ENCODE data around the gene TNFAIP1. TPM values are rescaled to one million over a fixed set of nuclear protein-coding genes. Genes with fewer than 3 reads are reported as not detected.
A peak's percentile ranks its signal among the peaks of the same experiment; 100 is the strongest.
"Not testable (repeated sequence)": the region's sequence is repeated elsewhere in the genome, so short reads cannot be mapped to it uniquely, and the experiment has no call there.

TNFAIP1 gene
- total RNA-seq, 1 donor from 2014 or later = 18.8 TPM

DNA sequence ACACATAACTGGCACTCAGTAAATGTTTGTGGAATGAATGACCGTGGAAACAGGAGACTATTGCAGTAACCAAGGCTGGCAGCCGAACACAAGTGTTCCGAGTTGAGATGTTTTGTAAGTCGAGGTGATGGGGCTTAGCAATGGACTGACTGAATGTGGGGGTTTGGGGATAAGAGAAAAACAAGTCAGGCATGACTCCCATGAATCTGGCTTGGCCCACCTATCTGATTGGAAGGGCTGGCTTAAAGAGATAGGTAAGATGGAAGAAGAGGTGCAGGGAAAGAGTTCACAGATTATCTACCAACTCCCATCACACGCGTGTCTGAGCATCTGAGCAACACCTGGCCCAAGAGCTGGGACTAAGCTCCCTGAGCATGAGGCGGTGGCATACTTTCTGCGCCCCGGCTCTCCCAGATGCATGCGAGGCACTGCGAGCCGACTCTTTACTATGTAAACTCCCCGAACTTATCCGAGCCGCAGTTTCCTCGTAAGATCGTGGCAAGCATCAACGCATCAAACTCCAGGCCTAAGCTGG lies 828 bp upstream of the TNFAIP1 start:
- no peaks in the 10 kb centered on the region for H3K9me3 ChIP-seq (ENCODE audit: control insufficient read depth in 3 of 3, low read length in 3 of 3)
- H3K9ac ChIP-seq (ENCODE audit: low read depth in 1 of 3, low read length in 3 of 3) = peak overlapping the region; percentile 89 to 91 (median 90)
- peaks cover 21 to 22% (median 21%) of the 10 kb centered on the region in 3 donors for H3K36me3 ChIP-seq (ENCODE audit: control insufficient read depth in 3 of 3, insufficient read depth in 3 of 3, low read length in 3 of 3)
- H3K27ac ChIP-seq (ENCODE audit: low read depth, low read length) = peak overlapping the region; percentile 95
- peaks cover 39 to 46% (median 40%) of the 10 kb centered on the region in 3 donors for H3K4me1 ChIP-seq (ENCODE audit: control insufficient read depth in 3 of 3, insufficient read depth in 3 of 3, low read length in 3 of 3)
- H3K27me3 ChIP-seq (ENCODE audit: control insufficient read depth in 3 of 3, insufficient read depth in 3 of 3, low read length in 3 of 3) = no peaks in the 10 kb centered on the region
- H3K4me3 ChIP-seq (ENCODE audit: low read length in 3 of 3) = peak overlapping the region; percentile 90 to 96 (median 94)

DNA sequence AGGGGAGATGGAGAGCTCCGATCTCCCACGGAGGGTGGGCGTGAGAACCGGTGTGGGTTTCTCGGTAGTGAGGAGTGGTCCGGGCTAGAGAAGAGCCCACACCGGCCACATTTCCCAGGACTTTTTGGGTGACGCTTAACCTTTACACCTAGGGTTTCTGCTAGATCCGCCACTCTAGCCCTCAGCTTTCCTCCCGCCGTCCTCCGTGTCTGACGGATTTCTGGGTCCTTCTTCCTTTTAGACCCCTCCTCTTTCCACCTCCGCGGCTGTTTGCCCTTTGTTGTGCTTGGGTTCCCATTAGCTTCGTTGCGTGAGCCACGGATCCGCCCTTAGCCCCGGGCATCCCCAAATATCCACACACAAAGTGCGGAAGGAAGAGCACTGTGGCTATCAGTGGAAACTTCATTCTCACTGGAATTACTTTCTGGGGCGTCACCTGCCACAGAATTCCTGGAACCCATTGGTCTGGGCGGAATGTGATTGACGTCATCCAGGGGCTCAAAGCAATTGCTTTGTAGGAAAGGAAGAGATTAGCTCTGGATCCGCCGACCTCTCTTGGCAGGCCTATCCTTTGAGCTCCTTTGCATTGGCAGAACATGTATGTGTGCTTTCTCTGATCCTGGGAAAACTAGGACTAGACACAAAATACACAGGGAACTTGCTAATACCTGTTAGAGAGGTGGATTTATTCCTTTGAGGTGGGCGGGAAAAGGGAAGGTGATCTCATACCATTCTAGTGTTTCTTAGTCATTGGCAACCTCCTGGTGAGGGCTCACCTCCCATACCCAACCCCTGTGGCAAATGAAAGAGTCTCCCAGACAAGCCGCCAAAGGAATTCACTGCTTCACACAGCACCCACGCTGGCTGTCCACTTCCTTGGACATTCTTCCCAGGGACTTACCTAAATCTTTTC lies 654 bp downstream of the TNFAIP1 start:
- H3K9me3 ChIP-seq (ENCODE audit: control insufficient read depth in 3 of 3, low read length in 3 of 3) = no peaks in the 10 kb centered on the region
- peaks cover 25 to 27% (median 26%) of the 10 kb centered on the region in 3 donors for H3K36me3 ChIP-seq (ENCODE audit: control insufficient read depth in 3 of 3, insufficient read depth in 3 of 3, low read length in 3 of 3)
- peak overlapping the region; percentile 95 for H3K27ac ChIP-seq (ENCODE audit: low read depth, low read length)
- peak overlapping the region; percentile 90 to 94 (median 92) for H3K4me3 ChIP-seq (ENCODE audit: low read length in 3 of 3)
- peak overlapping the region; percentile 90 to 94 (median 90) for H3K9ac ChIP-seq (ENCODE audit: low read depth in 1 of 3, low read length in 3 of 3)
- H3K4me1 ChIP-seq (ENCODE audit: control insufficient read depth in 3 of 3, insufficient read depth in 3 of 3, low read length in 3 of 3) = peaks cover 39 to 46% (median 40%) of the 10 kb centered on the region in 3 donors
- no peaks in the 10 kb centered on the region for H3K27me3 ChIP-seq (ENCODE audit: control insufficient read depth in 3 of 3, insufficient read depth in 3 of 3, low read length in 3 of 3)

DNA sequence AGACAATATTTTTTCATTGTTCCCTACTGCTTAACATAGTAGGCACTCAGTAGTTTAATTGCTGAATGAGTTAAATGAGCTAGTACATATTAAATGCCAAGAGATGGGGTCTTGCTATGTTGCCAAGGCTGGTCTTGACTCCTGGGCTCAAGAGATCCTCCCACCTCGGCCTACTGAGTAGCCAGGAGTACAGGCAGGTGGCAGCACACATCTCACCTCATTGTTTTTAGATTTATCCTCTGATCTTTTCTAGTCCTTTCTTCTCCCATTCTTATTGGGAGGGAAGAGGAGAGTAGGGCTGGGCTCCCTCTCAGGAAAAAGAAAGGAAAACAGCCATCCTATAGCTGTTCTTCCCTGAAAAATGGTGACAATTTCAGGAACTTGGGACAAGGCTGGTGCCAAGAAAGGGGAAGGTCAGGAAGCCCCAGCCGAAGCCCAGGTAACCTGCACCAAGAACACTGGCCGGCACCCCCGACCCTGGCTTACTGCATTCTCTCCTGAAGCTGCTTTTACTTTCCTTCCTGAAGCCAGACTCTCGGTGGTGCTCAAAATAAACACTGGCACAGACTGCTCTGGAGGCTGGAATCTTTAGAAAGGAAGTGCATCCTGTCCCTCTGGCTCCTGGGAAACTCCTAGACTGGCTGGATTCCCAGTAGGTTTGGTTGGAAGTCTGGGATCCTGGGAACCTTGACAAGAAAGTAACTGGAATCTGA lies 2.7 kb downstream of the TNFAIP1 start:
- Histone ChIP-seq H3K9me3 (ENCODE audit: control insufficient read depth in 3 of 3, low read length in 3 of 3) (no peaks in the 10 kb centered on the region), H3K9ac (ENCODE audit: low read depth in 1 of 3, low read length in 3 of 3) (peak overlapping the region in 2 of 3 donors; percentile 12 to 41), H3K36me3 (ENCODE audit: control insufficient read depth in 3 of 3, insufficient read depth in 3 of 3, low read length in 3 of 3) (peaks cover 33 to 36% (median 34%) of the 10 kb centered on the region in 3 donors), H3K4me3 (ENCODE audit: low read length in 3 of 3) (peak overlapping the region in 1 of 3 donors; percentile 14), H3K4me1 (ENCODE audit: control insufficient read depth in 3 of 3, insufficient read depth in 3 of 3, low read length in 3 of 3) (peaks cover 37 to 46% (median 39%) of the 10 kb centered on the region in 3 donors), H3K27me3 (ENCODE audit: control insufficient read depth in 3 of 3, insufficient read depth in 3 of 3, low read length in 3 of 3) (no peaks in the 10 kb centered on the region), H3K27ac (ENCODE audit: low read depth, low read length) (peak overlapping the region; percentile 95)

DNA sequence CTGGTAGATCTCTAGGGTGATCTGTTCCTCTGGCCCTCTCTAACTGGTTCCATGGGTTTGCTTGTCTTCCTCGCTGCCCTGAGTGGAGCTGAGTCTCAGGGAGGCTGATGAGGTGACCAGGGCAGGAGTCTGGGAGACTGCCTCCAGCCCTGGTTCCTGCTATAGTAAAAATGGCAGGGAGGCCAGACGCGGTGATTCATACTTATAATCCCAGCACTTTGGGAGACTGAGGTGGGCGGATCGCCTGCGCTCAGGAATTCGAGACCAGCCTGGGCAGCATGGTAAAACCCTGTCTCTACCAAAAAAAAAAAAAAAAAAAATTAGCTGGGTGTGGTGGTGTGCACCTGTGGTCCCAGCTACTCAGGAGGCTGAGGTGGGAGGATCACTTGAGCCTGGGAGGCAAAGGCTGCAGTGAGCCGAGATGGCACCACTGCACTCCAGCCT lies 3.2 kb downstream of the TNFAIP1 start:
- H3K36me3 ChIP-seq (ENCODE audit: control insufficient read depth in 3 of 3, insufficient read depth in 3 of 3, low read length in 3 of 3) = peaks cover 37 to 40% (median 38%) of the 10 kb centered on the region in 3 donors
- peak overlapping the region in 1 of 3 donors; percentile 41 for H3K9ac ChIP-seq (ENCODE audit: low read depth in 1 of 3, low read length in 3 of 3)
- not testable (repeated sequence) for H3K27me3 ChIP-seq (ENCODE audit: control insufficient read depth in 3 of 3, insufficient read depth in 3 of 3, low read length in 3 of 3); H3K9me3 ChIP-seq (ENCODE audit: control insufficient read depth in 3 of 3, low read length in 3 of 3); H3K4me3 ChIP-seq (ENCODE audit: low read length in 3 of 3)
- H3K4me1 ChIP-seq (ENCODE audit: control insufficient read depth in 3 of 3, insufficient read depth in 3 of 3, low read length in 3 of 3) = peaks cover 35 to 44% (median 38%) of the 10 kb centered on the region in 3 donors
- H3K27ac ChIP-seq (ENCODE audit: low read depth, low read length) = peak overlapping the region; percentile 95

DNA sequence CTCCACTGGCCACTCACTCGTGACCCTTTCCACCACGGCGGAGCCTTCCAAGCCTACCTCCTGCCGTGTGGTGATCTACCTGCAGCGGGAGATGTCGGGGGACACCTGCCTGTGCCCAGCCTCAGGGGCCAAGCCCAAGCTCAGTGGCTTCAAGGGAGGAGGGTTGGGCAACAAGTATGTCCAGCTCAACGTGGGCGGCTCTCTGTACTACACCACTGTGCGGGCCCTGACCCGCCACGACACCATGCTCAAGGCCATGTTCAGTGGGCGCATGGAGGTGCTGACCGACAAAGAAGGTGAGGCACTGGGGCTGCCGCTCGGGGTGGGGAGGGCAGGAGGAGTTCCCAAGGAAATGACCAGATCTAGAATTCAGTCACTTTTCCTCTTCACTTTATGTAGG lies 3.9 kb downstream of the TNFAIP1 start:
- Histone ChIP-seq H3K9me3 (ENCODE audit: control insufficient read depth in 3 of 3, low read length in 3 of 3) (no peaks in the 10 kb centered on the region), H3K36me3 (ENCODE audit: control insufficient read depth in 3 of 3, insufficient read depth in 3 of 3, low read length in 3 of 3) (peaks cover 44 to 46% (median 44%) of the 10 kb centered on the region in 3 donors), H3K4me3 (ENCODE audit: low read length in 3 of 3) (peak overlapping the region in 1 of 3 donors; percentile 13), H3K27me3 (ENCODE audit: control insufficient read depth in 3 of 3, insufficient read depth in 3 of 3, low read length in 3 of 3) (no peaks in the 10 kb centered on the region), H3K4me1 (ENCODE audit: control insufficient read depth in 3 of 3, insufficient read depth in 3 of 3, low read length in 3 of 3) (peaks cover 29 to 42% (median 34%) of the 10 kb centered on the region in 3 donors), H3K9ac (ENCODE audit: low read depth in 1 of 3, low read length in 3 of 3) (no peak overlapping the region), H3K27ac (ENCODE audit: low read depth, low read length) (no peak overlapping the region)

DNA sequence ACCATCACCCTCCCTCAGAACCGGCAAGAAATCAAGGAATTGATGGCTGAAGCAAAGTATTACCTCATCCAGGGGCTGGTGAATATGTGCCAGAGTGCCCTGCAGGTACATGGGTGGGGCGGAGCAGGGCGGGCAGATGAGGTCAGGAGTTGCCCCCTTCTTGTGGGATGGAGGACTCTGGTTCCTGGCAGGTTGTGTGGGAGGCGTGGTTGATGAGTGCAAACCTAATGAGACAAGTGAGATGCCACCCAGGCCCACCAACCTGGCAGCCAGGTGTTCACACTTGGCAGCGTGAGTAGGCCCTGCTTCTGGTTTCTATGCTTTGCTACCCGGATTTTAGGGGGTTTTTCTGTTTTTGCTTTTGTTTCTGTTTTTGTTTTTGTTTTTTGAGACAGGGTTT lies 4.8 kb downstream of the TNFAIP1 start:
- Histone ChIP-seq H3K36me3 (ENCODE audit: control insufficient read depth in 3 of 3, insufficient read depth in 3 of 3, low read length in 3 of 3) (peaks cover 50 to 55% (median 54%) of the 10 kb centered on the region in 3 donors), H3K9ac (ENCODE audit: low read depth in 1 of 3, low read length in 3 of 3) (no peak overlapping the region), H3K27ac (ENCODE audit: low read depth, low read length) (no peak overlapping the region), H3K4me3 (ENCODE audit: low read length in 3 of 3) (no peak overlapping the region), H3K9me3 (ENCODE audit: control insufficient read depth in 3 of 3, low read length in 3 of 3) (no peaks in the 10 kb centered on the region), H3K4me1 (ENCODE audit: control insufficient read depth in 3 of 3, insufficient read depth in 3 of 3, low read length in 3 of 3) (peaks cover 26 to 43% (median 27%) of the 10 kb centered on the region in 3 donors), H3K27me3 (ENCODE audit: control insufficient read depth in 3 of 3, insufficient read depth in 3 of 3, low read length in 3 of 3) (no peaks in the 10 kb centered on the region)

DNA sequence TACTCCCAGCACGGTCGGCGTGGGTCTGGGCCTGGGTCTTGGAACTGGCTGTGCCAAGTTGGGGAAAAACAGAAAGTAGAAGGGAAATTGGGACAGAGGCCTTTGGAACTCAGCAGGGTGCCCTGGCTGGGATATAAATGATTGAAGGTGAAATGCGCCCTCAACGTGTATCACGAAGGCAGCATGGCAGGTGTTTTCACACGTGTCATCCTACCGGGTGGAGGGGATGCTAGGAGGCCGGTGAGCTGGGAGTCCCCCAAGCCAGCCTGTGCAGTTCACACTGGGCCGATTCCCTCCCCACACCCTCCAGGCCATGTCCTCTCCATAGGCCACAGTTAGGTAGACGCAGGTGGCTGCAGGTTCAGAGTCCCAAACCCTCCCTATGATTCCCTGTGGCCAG lies 6.0 kb downstream of the TNFAIP1 start:
- Histone ChIP-seq H3K27ac (ENCODE audit: low read depth, low read length) (no peak overlapping the region), H3K27me3 (ENCODE audit: control insufficient read depth in 3 of 3, insufficient read depth in 3 of 3, low read length in 3 of 3) (no peaks in the 10 kb centered on the region), H3K36me3 (ENCODE audit: control insufficient read depth in 3 of 3, insufficient read depth in 3 of 3, low read length in 3 of 3) (peaks cover 59 to 66% (median 64%) of the 10 kb centered on the region in 3 donors), H3K9me3 (ENCODE audit: control insufficient read depth in 3 of 3, low read length in 3 of 3) (no peaks in the 10 kb centered on the region), H3K4me1 (ENCODE audit: control insufficient read depth in 3 of 3, insufficient read depth in 3 of 3, low read length in 3 of 3) (peaks cover 20 to 43% (median 28%) of the 10 kb centered on the region in 3 donors), H3K9ac (ENCODE audit: low read depth in 1 of 3, low read length in 3 of 3) (no peak overlapping the region), H3K4me3 (ENCODE audit: low read length in 3 of 3) (no peak overlapping the region)

DNA sequence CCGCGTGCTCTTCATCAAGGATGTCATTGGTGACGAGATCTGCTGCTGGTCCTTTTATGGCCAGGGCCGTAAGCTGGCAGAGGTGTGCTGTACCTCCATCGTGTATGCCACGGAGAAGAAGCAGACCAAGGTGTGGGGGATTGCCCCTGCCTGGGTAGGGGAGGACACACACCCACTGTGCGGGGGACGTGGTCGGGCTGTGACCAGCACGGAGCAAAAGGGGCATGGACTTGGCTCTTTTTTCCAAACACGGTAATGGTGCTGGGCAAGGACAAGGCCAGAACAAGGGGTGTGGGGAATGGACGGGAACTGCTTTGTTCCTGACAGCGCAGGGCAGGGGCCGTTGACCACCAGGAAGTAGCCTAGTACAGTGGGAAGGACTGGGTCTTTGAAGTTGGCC lies 6.8 kb downstream of the TNFAIP1 start:
- Histone ChIP-seq H3K9ac (ENCODE audit: low read depth in 1 of 3, low read length in 3 of 3) (no peak overlapping the region), H3K27me3 (ENCODE audit: control insufficient read depth in 3 of 3, insufficient read depth in 3 of 3, low read length in 3 of 3) (no peaks in the 10 kb centered on the region), H3K9me3 (ENCODE audit: control insufficient read depth in 3 of 3, low read length in 3 of 3) (no peaks in the 10 kb centered on the region), H3K27ac (ENCODE audit: low read depth, low read length) (no peak overlapping the region), H3K4me1 (ENCODE audit: control insufficient read depth in 3 of 3, insufficient read depth in 3 of 3, low read length in 3 of 3) (peaks cover 12 to 43% (median 26%) of the 10 kb centered on the region in 3 donors), H3K36me3 (ENCODE audit: control insufficient read depth in 3 of 3, insufficient read depth in 3 of 3, low read length in 3 of 3) (peaks cover 67 to 74% (median 69%) of the 10 kb centered on the region in 3 donors), H3K4me3 (ENCODE audit: low read length in 3 of 3) (no peak overlapping the region)

DNA sequence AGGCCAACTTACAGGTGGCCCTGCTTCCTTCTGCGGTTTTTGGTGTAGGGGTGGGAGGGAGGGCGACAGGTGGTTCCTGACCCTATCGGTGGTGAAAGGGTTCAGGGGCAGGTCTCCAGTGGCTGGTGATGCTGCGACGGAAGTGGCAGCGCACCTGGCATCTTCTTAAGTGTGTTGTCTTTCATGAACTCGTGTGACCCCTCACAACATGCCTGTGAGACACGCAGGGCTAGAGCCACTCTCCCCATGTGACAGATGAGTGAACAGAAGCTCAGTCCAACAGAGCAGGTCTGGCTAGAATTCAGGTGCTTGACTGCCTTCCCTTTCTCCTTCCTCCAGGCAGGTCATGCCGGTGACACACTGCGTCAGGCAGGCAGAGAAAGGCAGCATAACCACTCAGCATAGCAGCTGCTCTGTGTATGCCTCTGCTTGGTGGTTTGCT lies 8.0 kb downstream of the TNFAIP1 start:
- Histone ChIP-seq H3K4me1 (ENCODE audit: control insufficient read depth in 3 of 3, insufficient read depth in 3 of 3, low read length in 3 of 3) (peaks cover 3 to 41% (median 23%) of the 10 kb centered on the region in 3 donors), H3K36me3 (ENCODE audit: control insufficient read depth in 3 of 3, insufficient read depth in 3 of 3, low read length in 3 of 3) (peaks cover 77 to 86% (median 80%) of the 10 kb centered on the region in 3 donors), H3K4me3 (ENCODE audit: low read length in 3 of 3) (no peak overlapping the region), H3K27me3 (ENCODE audit: control insufficient read depth in 3 of 3, insufficient read depth in 3 of 3, low read length in 3 of 3) (no peaks in the 10 kb centered on the region), H3K9ac (ENCODE audit: low read depth in 1 of 3, low read length in 3 of 3) (peak overlapping the region in 1 of 3 donors; percentile 45), H3K27ac (ENCODE audit: low read depth, low read length) (no peak overlapping the region), H3K9me3 (ENCODE audit: control insufficient read depth in 3 of 3, low read length in 3 of 3) (no peaks in the 10 kb centered on the region)
